GM12878 (cell line): ENCODE data around the gene NACAD. TPM values are rescaled to one million over a fixed set of nuclear protein-coding genes. Genes with fewer than 3 reads are reported as not detected.

Experiments
- ATAC-seq: fragments of 200-7000 bp; cut with Tn5 transposase; 3 replicates; pipeline ENCODE4 v1.9.1; 2020; ENCODE audit warnings: mild to moderate bottlenecking, moderate library complexity
- BruUV-seq: library from RNA; stranded (reverse); fragments of 400-500 nt; replicated peaks from 2 replicates; lab custom pipeline; 2021; lab: Mats Ljungman, UMichigan
- CTCF ChIA-PET: fragments of 300-600 bp; sonication (Branson Sonifier 250); formaldehyde crosslinking; extraction: SDS; loops from one replicate; lab custom pipeline; 2021; ENCODE audit warnings: inconsistent platforms; lab: Yijun Ruan, JAX
- POLR2A ChIA-PET: fragments of 350-600 bp; formaldehyde crosslinking; extraction: SDS; loops from one replicate; lab custom pipeline; 2021; ENCODE audit warnings: inconsistent platforms; lab: Charles Lee
- RAD21 ChIA-PET: fragments of 300-600 bp; sonication (Branson Sonifier 250); formaldehyde crosslinking; loops from one replicate; lab custom pipeline; 2023; ENCODE audit warnings: antibody characterized with exemption; ENCODE audit not compliant: unreplicated experiment; lab: Charles Lee
- SMC1A ChIA-PET: fragments of 300-600 bp; sonication (Branson Sonifier 250); formaldehyde crosslinking; loops from one replicate; lab custom pipeline; 2023; ENCODE audit not compliant: unreplicated experiment, uncharacterized antibody; lab: Charles Lee
- DNase-seq: peaks from one replicate; pipeline ENCODE4 v3.0.0-alpha.2; 2011; ENCODE audit warnings: low read depth, low spot score
- FAIRE-seq: peaks from 3 replicates; lab custom pipeline; 2011; peaks lifted over from hg19 to GRCh38; lab: Jason Lieb, UNC
- H2AFZ ChIP-seq: 2 replicates; pipeline ENCODE4 v1.6.0; 2011; ENCODE audit warnings: low read depth, low read length, control low read depth; ENCODE audit not compliant: control insufficient read depth
- H3K27ac ChIP-seq: 2 replicates; pipeline ENCODE4 v1.5.1; 2011; ENCODE audit warnings: control low read depth; ENCODE audit not compliant: control insufficient read depth, insufficient read depth
- H3K27me3 ChIP-seq, 2 experiments: replicated peaks in 1 of 2; 2 replicates each; pipeline versions ENCODE4 v1.6.0 to v1.6.1; 2011; ENCODE audit warnings: low read length in 1 of 2; ENCODE audit not compliant: control insufficient read depth in 2 of 2, insufficient read depth in 2 of 2
- H3K36me3 ChIP-seq, 2 experiments: 2 replicates each; pipeline ENCODE4 v1.5.1; 2011; ENCODE audit warnings: low read length in 1 of 2; ENCODE audit not compliant: control insufficient read depth in 2 of 2, insufficient read depth in 2 of 2
- H3K4me1 ChIP-seq: 2 replicates; pipeline ENCODE4 v1.6.1; 2011; ENCODE audit warnings: mild to moderate bottlenecking, low read length, moderate library complexity, mixed read lengths; ENCODE audit not compliant: control insufficient read depth, insufficient read depth
- H3K4me2 ChIP-seq: 2 replicates; pipeline ENCODE4 v1.6.0; 2011; ENCODE audit warnings: control low read depth; ENCODE audit not compliant: control insufficient read depth, insufficient read depth
- H3K4me3 ChIP-seq: fragments of 200-600 bp; sonication (generic); 2 replicates; pipeline ENCODE4 v1.5.1; 2016
- H3K79me2 ChIP-seq: 2 replicates; pipeline ENCODE4 v1.6.0; 2011; ENCODE audit warnings: low read length; ENCODE audit not compliant: control insufficient read depth, insufficient read depth
- H3K9ac ChIP-seq: 2 replicates; pipeline ENCODE4 v1.8.0; 2011; ENCODE audit warnings: low read length, control low read depth, mixed read lengths; ENCODE audit not compliant: control insufficient read depth, insufficient read depth
- H3K9me3 ChIP-seq: replicated peaks from 3 replicates; pipeline ENCODE4 v1.5.1; 2011; ENCODE audit warnings: mild to moderate bottlenecking, low read length; ENCODE audit not compliant: control insufficient read depth, insufficient read depth
- H4K20me1 ChIP-seq: 2 replicates; pipeline ENCODE4 v1.6.0; 2011; ENCODE audit not compliant: control insufficient read depth, insufficient read depth
- E2F8 ChIP-seq: fragments of 450-650 bp; IDR thresholded peaks from 2 replicates; pipeline ENCODE4 v1.6.1; 2018; ENCODE audit warnings: mild to moderate bottlenecking, low read depth, moderate library complexity; ENCODE audit not compliant: partially characterized antibody
- FOXM1 ChIP-seq: IDR thresholded peaks from 2 replicates; pipeline ENCODE4 v1.6.1; 2012; ENCODE audit warnings: low read depth, mild to moderate bottlenecking, inconsistent platforms, low read length, moderate library complexity
- GABPA ChIP-seq: IDR thresholded peaks from 2 replicates; pipeline ENCODE4 v1.6.1; 2014; ENCODE audit warnings: antibody characterized with exemption, low read depth, mild to moderate bottlenecking, inconsistent platforms
- PRDM15 ChIP-seq: fragments of 450-650 bp; formaldehyde crosslinking; IDR thresholded peaks from 2 replicates; pipeline ENCODE4 v1.4.0; 2020; ENCODE audit warnings: mild to moderate bottlenecking, moderate library complexity
- ZBED1 ChIP-seq: IDR thresholded peaks from 2 replicates; pipeline ENCODE4 v1.6.1; 2016; ENCODE audit warnings: borderline replicate concordance
- ZBTB40 ChIP-seq: fragments of 450-650 bp; IDR thresholded peaks from 2 replicates; pipeline ENCODE4 v1.6.1; 2016; ENCODE audit warnings: mild to moderate bottlenecking, moderate library complexity, borderline replicate concordance
- ZNF592 ChIP-seq: fragments of 450-650 bp; IDR thresholded peaks from 2 replicates; pipeline ENCODE4 v1.6.1; 2017; ENCODE audit warnings: mild to moderate bottlenecking, moderate library complexity
- WGBS: methylation state at CpG from one replicate; pipeline ENCODE4 v1.1.6; 2016; ENCODE audit warnings: low lambda C conversion rate; ENCODE audit not compliant: insufficient replicate concordance, insufficient coverage; ENCODE audit errors: missing lambda C conversion rate; 5-methylcytosine and 5-hydroxymethylcytosine counted together
- in situ Hi-C: fragments of 300-500 bp; cut with MboI; formaldehyde crosslinking; loops from 9 replicates; pipeline ENCODE4 v1.14.3; 2018; ENCODE audit warnings: mixed read lengths
- intact Hi-C: fragments of 100-400 bp; cut with micrococcal nuclease; formaldehyde crosslinking; loops from one replicate; pipeline ENCODE4 v1.14.2; 2022; ENCODE audit not compliant: unreplicated experiment
- polyA plus RNA-seq, 11 experiments: library from polyadenylated mRNA; depleted of rRNA in 4 of 11; unstranded in 6 of 11; stranded (reverse) in 5 of 11; fragments of >200 nt; fragmentation: Nextera tagmentation in 4 of 11; fragmentation: Illumina TruSeq in 1 of 11; extraction: Ambion mirVana in 4 of 11; extraction: Trizol in 1 of 11; gene quantifications; 1 replicate in 1 of 11; 2 replicates in 10 of 11; pipeline versions ENCODE4 v1.2.1 to v1.2.3, GENCODE V29; 2011 to 2016; ENCODE audit warnings: inconsistent platforms in 2 of 11, missing spikeins in 2 of 11, low read depth in 1 of 11
- total RNA-seq, 4 experiments: library from RNA; depleted of rRNA in 3 of 4; stranded (reverse); fragments of >200 nt in 3 of 4; fragmentation: Illumina TruSeq in 1 of 4; extraction: Trizol in 1 of 4; gene quantifications; 2 replicates each; pipeline versions ENCODE4 v1.2.1 to v1.2.3, GENCODE V29; 2013 to 2021

The NACAD gene
- total and polyA plus RNA-seq, 10 of the 15 experiments (the other 5 are each of a cell fraction or from before 2014, with no cell fraction given), result not detected

GRCh38 chr7:45057878-45058277 is 30.9 kb downstream of the NACAD start:
- Histone ChIP-seq H3K27me3 (no peaks in the 10 kb centered on the region), H3K4me1 (0 out of 2 replicates have a peak, but pooled peaks cover 8% of the 10 kb centered on the region), H3K4me2 (no peak overlapping the region), H2AFZ (no peak overlapping the region), H4K20me1 (peaks cover 4% of the 10 kb centered on the region; the same call in 1 of the 2 replicates), H3K4me3 (no peak overlapping the region), H3K79me2 (peaks cover 19% of the 10 kb centered on the region), H3K9me3 (no peaks in the 10 kb centered on the region), H3K27ac (no peak overlapping the region), H3K9ac (no peak overlapping the region), H3K36me3 (peaks cover 0 to 7% of the 10 kb centered on the region in 2 experiments; a peak in 2 of 4 replicates)
- intact Hi-C loops (no loop called here), in situ Hi-C loops (no loop called here)
- ChIA-PET SMC1A (no interaction called here), POLR2A (no interaction called here), CTCF (no interaction called here), RAD21 (no interaction called here)
- DNase-seq (no peak), FAIRE-seq (no peak), ATAC-seq (no peak)
- BruUV-seq, result no TSS peak
- WGBS, result 97% methylated on average over 5 of the region's 5 CpGs
- TF ChIP-seq E2F8 (no peak), ZBED1 (no peak), ZNF592 (no peak), PRDM15 (CRISPR knock-in tag) (no peak), FOXM1 (no peak), GABPA (no peak), ZBTB40 (no peak)
